ENCODE data around the gene FAT1. TPM values are rescaled to one million over a fixed set of nuclear protein-coding genes. Genes with fewer than 3 reads are reported as not detected.

Gene FAT1
- total RNA-seq, 1 experiment from 2014 or later, result 78.0 TPM

- DNase-seq (ENCODE audit: low read depth, low spot score), result no peak
- in situ Hi-C loops (cut with HindIII; ENCODE audit: low pct_unique_long_range_greater_than_20kb, low sequenced_read_pairs), result no loop called here
Measured at GRCh38 chr4:186728631-186729271, 5.1 kb upstream of the FAT1 start.

- peak; percentile 15 for DNase-seq (ENCODE audit: low read depth, low spot score)
- in situ Hi-C loops (cut with HindIII; ENCODE audit: low pct_unique_long_range_greater_than_20kb, low sequenced_read_pairs), result no loop called here
Measured at GRCh38 chr4:186727977-186728519, 4.4 kb upstream of the FAT1 start.

- in situ Hi-C loops (cut with HindIII; ENCODE audit: low pct_unique_long_range_greater_than_20kb, low sequenced_read_pairs), result no loop called here
- DNase-seq (ENCODE audit: low read depth, low spot score), result peak; percentile 5
Measured at GRCh38 chr4:186727169-186727976, 3.7 kb upstream of the FAT1 start.

GRCh38 chr4:186726426-186727168, 2.9 kb upstream of the FAT1 start:
- in situ Hi-C loops (cut with HindIII; ENCODE audit: low pct_unique_long_range_greater_than_20kb, low sequenced_read_pairs), result no loop called here
- DNase-seq (ENCODE audit: low read depth, low spot score), result peak; percentile 50

GRCh38 chr4:186725469-186726425, 2.1 kb upstream of the FAT1 start:
- peak; percentile 74 for DNase-seq (ENCODE audit: low read depth, low spot score)
- in situ Hi-C loops (cut with HindIII; ENCODE audit: low pct_unique_long_range_greater_than_20kb, low sequenced_read_pairs), result no loop called here

GRCh38 chr4:186724864-186725468, 1.3 kb upstream of the FAT1 start:
- peak; percentile 7 for DNase-seq (ENCODE audit: low read depth, low spot score)
- in situ Hi-C loops (cut with HindIII; ENCODE audit: low pct_unique_long_range_greater_than_20kb, low sequenced_read_pairs), result no loop called here

- DNase-seq (ENCODE audit: low read depth, low spot score), result peak; percentile 5
- in situ Hi-C loops (cut with HindIII; ENCODE audit: low pct_unique_long_range_greater_than_20kb, low sequenced_read_pairs), result no loop called here
Measured at GRCh38 chr4:186724058-186724863, 605 bp upstream of the FAT1 start.

GRCh38 chr4:186722796-186723291, 812 bp downstream of the FAT1 start:
- peak; percentile 70 for DNase-seq (ENCODE audit: low read depth, low spot score)
- in situ Hi-C loops (cut with HindIII; ENCODE audit: low pct_unique_long_range_greater_than_20kb, low sequenced_read_pairs), result no loop called here

GRCh38 chr4:186719925-186720694, 3.5 kb downstream of the FAT1 start:
- in situ Hi-C loops (cut with HindIII; ENCODE audit: low pct_unique_long_range_greater_than_20kb, low sequenced_read_pairs), result no loop called here
- DNase-seq (ENCODE audit: low read depth, low spot score), result peak; percentile 71

- in situ Hi-C loops (cut with HindIII; ENCODE audit: low pct_unique_long_range_greater_than_20kb, low sequenced_read_pairs), result no loop called here
- DNase-seq (ENCODE audit: low read depth, low spot score), result no peak
Measured at GRCh38 chr4:186717556-186717955, 6.1 kb downstream of the FAT1 start.

- in situ Hi-C loops (cut with HindIII; ENCODE audit: low pct_unique_long_range_greater_than_20kb, low sequenced_read_pairs), result no loop called here
- DNase-seq (ENCODE audit: low read depth, low spot score), result no peak
Measured at GRCh38 chr4:186715077-186715476, 8.6 kb downstream of the FAT1 start.

GRCh38 chr4:186714006-186714675, 9.5 kb downstream of the FAT1 start:
- no peak for DNase-seq (ENCODE audit: low read depth, low spot score)
- in situ Hi-C loops (cut with HindIII; ENCODE audit: low pct_unique_long_range_greater_than_20kb, low sequenced_read_pairs), result no loop called here

GRCh38 chr4:186712690-186713089, 11.0 kb downstream of the FAT1 start:
- DNase-seq (ENCODE audit: low read depth, low spot score), result no peak
- in situ Hi-C loops (cut with HindIII; ENCODE audit: low pct_unique_long_range_greater_than_20kb, low sequenced_read_pairs), result no loop called here

GRCh38 chr4:186710521-186711119, 13.0 kb downstream of the FAT1 start:
- in situ Hi-C loops (cut with HindIII; ENCODE audit: low pct_unique_long_range_greater_than_20kb, low sequenced_read_pairs), result no loop called here
- no peak for DNase-seq (ENCODE audit: low read depth, low spot score)
